ENCODE data around the gene NTHL1.
"Not testable (repeated sequence)": the region's sequence is repeated elsewhere in the genome, so short reads cannot be mapped to it uniquely, and the experiment has no call there.

NTHL1 gene

GRCh38 chr16:2034696-2035430 is 12.8 kb downstream of the NTHL1 start:
- no peak for TF ChIP-seq CTCF (IDR thresholded peaks at IDR 0.05; ENCODE audit: low read depth, low read length)
- DNase-seq (ENCODE audit: low read depth in 2 of 2) = no peak
- H3K4me3 ChIP-seq (replicated peaks in 1 of 2; ENCODE audit: low read depth in 2 of 2, low read length in 2 of 2) = peak overlapping the region in 1 of 2 donors; percentile 28

GRCh38 chr16:2033909-2034695 is 13.5 kb downstream of the NTHL1 start:
- peak overlapping the region; percentile 8 to 53 for H3K4me3 ChIP-seq (replicated peaks in 1 of 2; ENCODE audit: low read depth in 2 of 2, low read length in 2 of 2)
- DNase-seq (ENCODE audit: low read depth in 2 of 2) = not testable (repeated sequence)

GRCh38 chr16:2033057-2033908 is 14.4 kb downstream of the NTHL1 start:
- peak; percentile 76 for DNase-seq (ENCODE audit: low read depth in 2 of 2)
- no peak for TF ChIP-seq CTCF (IDR thresholded peaks at IDR 0.05; ENCODE audit: low read depth, low read length)
- H3K4me3 ChIP-seq (replicated peaks in 1 of 2; ENCODE audit: low read depth in 2 of 2, low read length in 2 of 2) = peak overlapping the region; percentile 8 to 53

- H3K4me3 ChIP-seq (replicated peaks in 1 of 2; ENCODE audit: low read depth in 2 of 2, low read length in 2 of 2) = peak overlapping the region in 1 of 2 donors; percentile 53
- TF ChIP-seq CTCF (IDR thresholded peaks at IDR 0.05; ENCODE audit: low read depth, low read length) = no peak
- DNase-seq (ENCODE audit: low read depth in 2 of 2) = no peak
Measured at GRCh38 chr16:2032285-2033056, 15.2 kb downstream of the NTHL1 start.

- H3K4me3 ChIP-seq (replicated peaks in 1 of 2; ENCODE audit: low read depth in 2 of 2, low read length in 2 of 2) = no peak overlapping the region
- TF ChIP-seq CTCF (IDR thresholded peaks at IDR 0.05; ENCODE audit: low read depth, low read length) = no peak
- DNase-seq (ENCODE audit: low read depth in 2 of 2) = no peak
Measured at GRCh38 chr16:2031081-2031577, 16.5 kb downstream of the NTHL1 start.

GRCh38 chr16:2030036-2030435 is 17.6 kb downstream of the NTHL1 start:
- no peak for TF ChIP-seq CTCF (IDR thresholded peaks at IDR 0.05; ENCODE audit: low read depth, low read length)
- DNase-seq (ENCODE audit: low read depth in 2 of 2) = no peak
- no peak overlapping the region for H3K4me3 ChIP-seq (replicated peaks in 1 of 2; ENCODE audit: low read depth in 2 of 2, low read length in 2 of 2)

Data from cardiac fibroblast (primary cell).